Tibial artery (tissue), 4 donors: ENCODE data around the gene TMEM225B.

Source experiments
- DNase-seq, 2 donors: peaks; one replicate each; pipeline ENCODE4 v3.0.0-alpha.2; 2019
- H3K27ac ChIP-seq, 2 donors: fragments of 200-600 bp; sonication (generic) in 1 of 2; 1 replicate in 1 of 2; 2 replicates in 1 of 2; pipeline ENCODE4 v1.5.1; 2018 to 2019; ENCODE audit warnings: mild to moderate bottlenecking in 1 of 2
- H3K27me3 ChIP-seq, 2 donors: fragments of 200-600 bp; sonication (generic) in 1 of 2; one replicate each; pipeline versions ENCODE4 v1.5.1 to v1.6.0; 2016 to 2019
- H3K36me3 ChIP-seq, 3 donors: fragments of 200-600 bp; sonication (generic) in 2 of 3; one replicate each; pipeline ENCODE4 v1.5.1; 2016 to 2019; ENCODE audit warnings: mild to moderate bottlenecking in 2 of 3
- H3K4me1 ChIP-seq, 4 donors: fragments of 200-600 bp; sonication (generic) in 2 of 4; 1 replicate in 3 of 4; 2 replicates in 1 of 4; pipeline ENCODE4 v1.5.1; 2016 to 2019
- H3K4me3 ChIP-seq, 2 donors: fragments of 200-600 bp; sonication (generic) in 1 of 2; 1 replicate in 1 of 2; 2 replicates in 1 of 2; pipeline ENCODE4 v1.5.1; 2018 to 2019; ENCODE audit warnings: mild to moderate bottlenecking in 2 of 2
- H3K9me3 ChIP-seq, 3 donors: fragments of 200-600 bp; sonication (generic) in 1 of 3; one replicate each; pipeline ENCODE4 v1.5.1; 2016 to 2019
- intact Hi-C: fragments of 100-400 bp; cut with DNase I; formaldehyde crosslinking; loops from one replicate; pipeline ENCODE4 v1.15.0; 2023; ENCODE audit warnings: low total_unique reads
- TF ChIP-seq, protein P1 (sequence below), 2 experiments: fragments of 200-600 bp in 1 of 2; fragments of 450-650 bp in 1 of 2; IDR thresholded peaks; one replicate each; pipeline ENCODE4 v1.5.1; 2017 to 2019; ENCODE audit warnings: antibody characterized with exemption in 2 of 2, mild to moderate bottlenecking in 1 of 2, moderate library complexity in 1 of 2

Gene TMEM225B

DNA sequence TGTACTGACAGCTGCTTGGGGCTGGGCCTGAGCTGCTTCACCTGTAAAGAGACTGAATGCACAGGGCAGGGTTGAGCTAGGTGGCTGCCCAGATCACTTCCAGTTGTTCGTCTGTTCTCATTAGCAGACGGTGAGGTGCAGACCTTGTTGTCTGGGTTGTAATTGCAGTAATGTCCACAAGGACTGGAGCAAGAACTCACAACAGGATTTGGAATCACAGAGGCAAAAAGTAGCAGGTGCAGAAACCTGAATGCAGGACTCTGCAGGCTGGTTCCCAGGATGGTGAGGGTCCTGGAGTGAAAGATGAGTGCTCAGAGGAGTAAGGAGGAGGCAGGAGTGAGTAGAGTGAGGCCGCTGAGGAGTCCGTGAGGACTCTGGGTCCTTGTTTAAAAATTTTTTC, 27.9 kb downstream of the TMEM225B start:
- Histone ChIP-seq H3K36me3 (peaks cover 93 to 100% (median 99%) of the 10 kb centered on the region in 3 donors), H3K4me1 (peaks cover 0 to 4% (median 0%) of the 10 kb centered on the region in 4 donors), H3K4me3 (no peak overlapping the region), H3K27ac (no peak overlapping the region), H3K27me3 (no peaks in the 10 kb centered on the region), H3K9me3 (no peaks in the 10 kb centered on the region)
- intact Hi-C loops = no loop called here
- no peak for DNase-seq
- TF ChIP-seq, protein P1, sequence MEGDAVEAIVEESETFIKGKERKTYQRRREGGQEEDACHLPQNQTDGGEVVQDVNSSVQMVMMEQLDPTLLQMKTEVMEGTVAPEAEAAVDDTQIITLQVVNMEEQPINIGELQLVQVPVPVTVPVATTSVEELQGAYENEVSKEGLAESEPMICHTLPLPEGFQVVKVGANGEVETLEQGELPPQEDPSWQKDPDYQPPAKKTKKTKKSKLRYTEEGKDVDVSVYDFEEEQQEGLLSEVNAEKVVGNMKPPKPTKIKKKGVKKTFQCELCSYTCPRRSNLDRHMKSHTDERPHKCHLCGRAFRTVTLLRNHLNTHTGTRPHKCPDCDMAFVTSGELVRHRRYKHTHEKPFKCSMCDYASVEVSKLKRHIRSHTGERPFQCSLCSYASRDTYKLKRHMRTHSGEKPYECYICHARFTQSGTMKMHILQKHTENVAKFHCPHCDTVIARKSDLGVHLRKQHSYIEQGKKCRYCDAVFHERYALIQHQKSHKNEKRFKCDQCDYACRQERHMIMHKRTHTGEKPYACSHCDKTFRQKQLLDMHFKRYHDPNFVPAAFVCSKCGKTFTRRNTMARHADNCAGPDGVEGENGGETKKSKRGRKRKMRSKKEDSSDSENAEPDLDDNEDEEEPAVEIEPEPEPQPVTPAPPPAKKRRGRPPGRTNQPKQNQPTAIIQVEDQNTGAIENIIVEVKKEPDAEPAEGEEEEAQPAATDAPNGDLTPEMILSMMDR (IDR thresholded peaks at IDR 0.05) = no peak

DNA sequence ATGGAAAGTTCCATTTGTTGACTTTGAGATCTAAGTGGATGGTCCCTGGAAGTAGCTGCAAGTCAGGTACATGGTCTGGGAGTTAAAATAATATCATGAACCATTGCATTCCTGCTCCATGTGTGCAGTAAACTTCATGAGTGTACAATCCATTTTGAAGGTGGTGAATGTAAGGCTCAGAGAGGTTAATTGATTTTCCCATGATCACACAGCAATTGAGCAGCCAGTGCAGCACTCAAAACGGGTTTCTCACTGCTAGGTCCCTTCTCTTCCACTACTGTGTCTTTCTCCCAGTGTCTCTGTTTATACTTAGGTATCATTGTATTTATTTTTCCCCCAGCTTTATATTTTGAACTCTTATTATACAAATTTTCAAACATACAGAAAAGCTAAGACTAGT, 28.6 kb downstream of the TMEM225B start:
- H3K27me3 ChIP-seq = no peaks in the 10 kb centered on the region
- no peak overlapping the region for H3K27ac ChIP-seq
- H3K4me3 ChIP-seq = no peak overlapping the region
- H3K4me1 ChIP-seq = peaks cover 0 to 4% (median 0%) of the 10 kb centered on the region in 4 donors
- peaks cover 88 to 100% (median 97%) of the 10 kb centered on the region in 3 donors for H3K36me3 ChIP-seq
- peak in 1 of 2 donors; percentile 3 for DNase-seq
- no peaks in the 10 kb centered on the region for H3K9me3 ChIP-seq
- TF ChIP-seq, protein P1 (IDR thresholded peaks at IDR 0.05) = no peak
- intact Hi-C loops = no loop called here

DNA sequence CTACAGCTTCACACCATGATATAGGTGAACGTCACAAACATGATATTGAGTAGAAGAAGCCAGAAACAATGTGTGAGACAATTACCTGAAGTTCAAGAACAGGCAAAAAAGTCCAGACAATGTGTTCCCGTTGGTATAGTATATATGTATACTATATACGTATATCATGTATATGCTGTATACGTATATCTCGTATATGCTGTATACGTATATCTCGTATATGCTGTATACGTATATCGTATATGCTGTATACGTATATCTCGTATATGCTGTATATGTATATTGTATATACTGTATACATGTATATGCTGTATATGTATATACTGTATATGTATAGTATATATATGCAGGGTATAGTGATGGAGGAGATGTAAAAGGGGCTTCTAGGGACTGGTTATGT, 29.4 kb downstream of the TMEM225B start:
- peaks cover 0 to 4% (median 0%) of the 10 kb centered on the region in 4 donors for H3K4me1 ChIP-seq
- peaks cover 80 to 100% (median 91%) of the 10 kb centered on the region in 3 donors for H3K36me3 ChIP-seq
- TF ChIP-seq, protein P1 (IDR thresholded peaks at IDR 0.05) = no peak
- intact Hi-C loops = no loop called here
- no peak overlapping the region for H3K4me3 ChIP-seq
- DNase-seq = no peak
- no peaks in the 10 kb centered on the region for H3K9me3 ChIP-seq
- no peak overlapping the region for H3K27ac ChIP-seq
- no peaks in the 10 kb centered on the region for H3K27me3 ChIP-seq

DNA sequence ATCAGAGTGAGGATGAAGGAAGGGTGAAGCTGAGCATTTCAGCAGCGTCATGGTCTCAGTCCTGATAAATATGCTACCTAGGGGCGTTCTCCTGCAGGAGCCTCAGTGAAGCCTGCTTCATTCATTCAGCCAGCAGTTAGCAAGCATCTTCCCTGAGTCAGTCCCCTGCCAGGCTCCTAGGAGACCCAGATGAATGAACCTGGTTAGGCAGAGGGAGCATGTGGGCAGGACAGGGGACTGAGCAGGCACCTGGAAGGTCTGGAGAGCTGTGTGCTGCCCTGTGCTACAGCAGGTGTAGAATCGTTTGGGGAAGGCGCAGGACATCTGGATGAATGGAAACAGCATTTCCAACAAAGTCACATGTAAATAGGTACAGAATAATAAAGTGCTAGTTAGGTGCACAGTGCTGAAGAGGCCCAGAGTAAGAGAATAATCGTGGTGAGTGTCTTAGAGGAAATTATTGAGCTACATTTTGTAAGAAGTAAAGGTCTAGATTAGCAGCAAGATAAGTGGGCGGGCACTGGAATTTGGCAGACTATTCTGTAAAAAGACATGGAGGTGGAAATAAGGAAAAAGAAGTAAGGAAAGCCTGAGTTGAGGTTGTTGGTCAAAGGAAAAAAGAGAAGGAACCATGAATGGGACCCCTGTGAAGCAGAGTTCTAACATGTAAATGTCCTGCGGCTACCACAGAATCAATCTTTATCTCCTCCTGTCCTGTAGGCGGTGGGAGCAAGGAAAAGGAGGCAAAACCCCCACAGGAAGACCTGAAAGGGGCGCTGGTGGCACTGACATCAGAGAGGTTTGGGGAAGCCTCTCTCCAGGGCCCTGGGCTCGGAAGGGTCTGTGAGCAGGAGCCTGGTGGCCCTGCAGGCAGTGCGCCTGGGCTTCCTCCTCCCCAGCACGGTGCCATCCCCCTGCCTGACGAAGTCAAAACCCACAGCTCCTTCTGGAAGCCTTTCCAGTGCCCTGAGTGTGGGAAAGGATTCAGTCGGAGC, 30.7 kb downstream of the TMEM225B start:
- no peaks in the 10 kb centered on the region for H3K27me3 ChIP-seq
- no peak for DNase-seq
- no peaks in the 10 kb centered on the region for H3K9me3 ChIP-seq
- intact Hi-C loops = no loop called here
- H3K36me3 ChIP-seq = peaks cover 75 to 100% (median 84%) of the 10 kb centered on the region in 3 donors
- no peak overlapping the region for H3K27ac ChIP-seq
- H3K4me1 ChIP-seq = peaks cover 0 to 3% (median 0%) of the 10 kb centered on the region in 4 donors
- H3K4me3 ChIP-seq = no peak overlapping the region
- TF ChIP-seq, protein P1 (IDR thresholded peaks at IDR 0.05) = no peak

DNA sequence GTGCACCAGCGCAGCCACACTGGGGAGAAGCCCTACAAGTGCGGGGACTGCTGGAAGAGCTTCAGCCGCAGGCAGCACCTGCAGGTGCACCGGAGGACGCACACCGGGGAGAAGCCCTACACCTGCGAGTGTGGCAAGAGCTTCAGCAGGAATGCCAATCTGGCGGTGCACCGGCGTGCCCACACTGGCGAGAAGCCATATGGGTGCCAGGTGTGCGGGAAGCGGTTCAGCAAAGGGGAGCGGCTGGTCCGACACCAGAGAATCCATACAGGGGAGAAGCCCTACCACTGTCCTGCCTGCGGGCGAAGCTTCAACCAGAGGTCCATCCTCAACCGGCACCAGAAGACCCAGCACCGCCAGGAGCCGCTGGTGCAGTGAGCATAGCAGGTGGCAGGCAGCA, 31.6 kb downstream of the TMEM225B start:
- no peak overlapping the region for H3K27ac ChIP-seq
- H3K4me3 ChIP-seq = no peak overlapping the region
- H3K36me3 ChIP-seq = peaks cover 69 to 100% (median 84%) of the 10 kb centered on the region in 3 donors
- no peaks in the 10 kb centered on the region for H3K9me3 ChIP-seq
- intact Hi-C loops = no loop called here
- no peaks in the 10 kb centered on the region for H3K27me3 ChIP-seq
- no peaks in the 10 kb centered on the region for H3K4me1 ChIP-seq
- DNase-seq = no peak
- TF ChIP-seq, protein P1 (IDR thresholded peaks at IDR 0.05) = no peak
